NCI-H748 (cell line): ENCODE measurements around the gene LRIT1.
"Not testable (repeated sequence)": the region's sequence is repeated elsewhere in the genome, so short reads cannot be mapped to it uniquely, and the experiment has no call there.

Experiments used
- DNase-seq: peaks from one replicate; lab custom pipeline; 2025; ENCODE audit not compliant: unreplicated experiment; lab: John Stamatoyannopoulos, UW

Gene LRIT1, protein sequence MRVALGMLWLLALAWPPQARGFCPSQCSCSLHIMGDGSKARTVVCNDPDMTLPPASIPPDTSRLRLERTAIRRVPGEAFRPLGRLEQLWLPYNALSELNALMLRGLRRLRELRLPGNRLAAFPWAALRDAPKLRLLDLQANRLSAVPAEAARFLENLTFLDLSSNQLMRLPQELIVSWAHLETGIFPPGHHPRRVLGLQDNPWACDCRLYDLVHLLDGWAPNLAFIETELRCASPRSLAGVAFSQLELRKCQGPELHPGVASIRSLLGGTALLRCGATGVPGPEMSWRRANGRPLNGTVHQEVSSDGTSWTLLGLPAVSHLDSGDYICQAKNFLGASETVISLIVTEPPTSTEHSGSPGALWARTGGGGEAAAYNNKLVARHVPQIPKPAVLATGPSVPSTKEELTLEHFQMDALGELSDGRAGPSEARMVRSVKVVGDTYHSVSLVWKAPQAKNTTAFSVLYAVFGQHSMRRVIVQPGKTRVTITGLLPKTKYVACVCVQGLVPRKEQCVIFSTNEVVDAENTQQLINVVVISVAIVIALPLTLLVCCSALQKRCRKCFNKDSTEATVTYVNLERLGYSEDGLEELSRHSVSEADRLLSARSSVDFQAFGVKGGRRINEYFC

DNA sequence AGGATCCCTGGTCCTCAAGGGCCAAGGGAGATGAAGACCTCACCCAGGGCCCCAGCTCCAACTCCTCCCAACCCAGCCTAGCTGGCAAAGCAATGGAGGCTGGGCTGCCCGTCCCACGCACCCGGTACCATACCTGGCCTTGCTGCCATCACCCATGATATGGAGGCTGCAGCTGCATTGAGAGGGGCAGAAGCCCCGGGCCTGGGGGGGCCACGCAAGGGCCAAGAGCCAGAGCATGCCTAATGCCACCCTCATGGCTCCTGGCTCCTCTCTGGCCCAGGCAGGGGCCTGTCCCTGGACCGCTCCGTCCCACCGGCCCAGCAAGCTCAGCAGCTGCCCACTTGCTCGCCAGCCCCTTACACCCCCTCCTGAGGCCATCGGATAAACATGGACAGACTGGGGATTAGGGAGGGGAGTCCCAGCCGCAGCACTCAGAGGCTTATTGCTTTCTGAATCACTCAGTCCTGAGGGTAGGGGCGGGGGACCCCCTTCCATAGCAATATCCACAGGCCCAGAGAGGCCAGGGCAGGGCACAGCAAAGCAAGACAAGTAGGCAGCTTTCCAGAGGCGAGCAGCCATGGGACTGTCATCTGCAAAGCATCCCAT is at the start of gene LRIT1:
LRIT1 (minus strand) TSS at position 362 of the 606 bp plus-strand sequence; CDS start at position 255, 107 bp downstream.
- no peak for DNase-seq

DNA sequence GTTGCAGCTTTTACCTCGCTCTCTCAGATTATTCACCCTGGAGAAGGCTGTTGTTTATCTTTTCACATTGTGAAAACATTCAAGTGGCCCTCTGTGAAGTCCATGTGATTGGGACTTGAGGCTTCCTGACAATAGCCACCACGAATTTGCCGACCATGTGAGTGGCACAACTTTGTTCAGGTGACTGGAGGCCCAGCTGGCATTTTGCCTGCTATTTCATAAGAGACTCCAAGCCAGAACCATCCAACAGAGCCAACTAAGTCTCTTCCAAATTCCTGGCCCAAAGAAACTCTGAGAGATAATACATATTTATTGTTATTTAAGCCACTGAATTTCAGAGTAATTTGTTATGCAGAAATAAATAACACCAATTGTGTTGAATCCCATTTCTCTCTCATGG is 48.9 kb upstream of the LRIT1 start:
- DNase-seq, result no peak

- DNase-seq, result no peak
These were observed 48.3 kb upstream of the LRIT1 start for GRCh38 chr10:84289521-84290200.

GRCh38 chr10:84288151-84288550 is 46.8 kb upstream of the LRIT1 start:
- no peak for DNase-seq

GRCh38 chr10:84286695-84287094 is 45.3 kb upstream of the LRIT1 start:
- no peak for DNase-seq

- not testable (repeated sequence) for DNase-seq
These were observed 38.6 kb upstream of the LRIT1 start for GRCh38 chr10:84279876-84280475.

DNA sequence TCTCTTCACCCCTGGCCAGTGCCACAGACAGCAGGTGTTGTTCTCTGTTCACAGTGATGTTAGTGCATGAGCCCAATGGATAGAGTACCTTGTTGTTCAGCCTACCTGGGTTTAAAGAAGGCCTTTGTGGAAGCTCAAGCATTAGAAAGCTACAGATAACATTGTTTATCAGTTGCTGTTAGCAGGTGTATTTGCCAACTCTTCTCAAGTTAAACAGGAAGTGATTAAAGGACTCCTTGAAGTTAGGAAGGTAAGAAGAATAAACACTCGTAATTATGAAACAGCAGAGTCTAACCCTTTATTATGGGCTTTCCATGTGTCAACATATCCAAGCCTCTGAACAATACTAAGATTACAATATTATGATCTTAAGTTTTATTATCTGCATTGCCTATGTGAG is 29.4 kb upstream of the LRIT1 start:
- DNase-seq, result peak; percentile 96

DNA sequence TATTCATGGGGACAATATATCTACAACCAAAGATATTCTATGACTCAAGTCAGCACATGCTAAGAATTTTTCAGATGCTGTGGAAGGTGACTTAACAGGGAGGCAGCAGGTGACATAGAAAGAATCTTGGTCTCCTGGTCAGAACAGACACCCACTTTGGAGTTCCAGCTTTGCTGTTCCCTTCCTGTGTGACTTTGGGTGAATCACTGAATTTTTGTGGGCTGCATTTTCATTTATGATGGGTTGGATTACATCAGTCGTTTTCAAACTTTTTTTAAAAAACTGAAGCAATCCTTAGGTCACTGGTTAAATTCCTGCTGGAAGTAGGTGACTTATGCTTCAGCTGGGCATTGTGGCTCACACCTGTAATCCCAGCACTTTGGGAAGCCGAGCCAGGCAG is 28.4 kb upstream of the LRIT1 start:
- no peak for DNase-seq

GRCh38 chr10:84269162-84269561 is 27.8 kb upstream of the LRIT1 start:
- peak; percentile 14 for DNase-seq

GRCh38 chr10:84267503-84268126 is 26.3 kb upstream of the LRIT1 start:
- peak; percentile 95 for DNase-seq

- peak; percentile 95 for DNase-seq
These were observed 24.1 kb upstream of the LRIT1 start for GRCh38 chr10:84265418-84265817.

- peak; percentile 86 for DNase-seq
These were observed 23.3 kb upstream of the LRIT1 start for GRCh38 chr10:84264611-84265141.

GRCh38 chr10:84263716-84264115 is 22.4 kb upstream of the LRIT1 start:
- no peak for DNase-seq

DNA sequence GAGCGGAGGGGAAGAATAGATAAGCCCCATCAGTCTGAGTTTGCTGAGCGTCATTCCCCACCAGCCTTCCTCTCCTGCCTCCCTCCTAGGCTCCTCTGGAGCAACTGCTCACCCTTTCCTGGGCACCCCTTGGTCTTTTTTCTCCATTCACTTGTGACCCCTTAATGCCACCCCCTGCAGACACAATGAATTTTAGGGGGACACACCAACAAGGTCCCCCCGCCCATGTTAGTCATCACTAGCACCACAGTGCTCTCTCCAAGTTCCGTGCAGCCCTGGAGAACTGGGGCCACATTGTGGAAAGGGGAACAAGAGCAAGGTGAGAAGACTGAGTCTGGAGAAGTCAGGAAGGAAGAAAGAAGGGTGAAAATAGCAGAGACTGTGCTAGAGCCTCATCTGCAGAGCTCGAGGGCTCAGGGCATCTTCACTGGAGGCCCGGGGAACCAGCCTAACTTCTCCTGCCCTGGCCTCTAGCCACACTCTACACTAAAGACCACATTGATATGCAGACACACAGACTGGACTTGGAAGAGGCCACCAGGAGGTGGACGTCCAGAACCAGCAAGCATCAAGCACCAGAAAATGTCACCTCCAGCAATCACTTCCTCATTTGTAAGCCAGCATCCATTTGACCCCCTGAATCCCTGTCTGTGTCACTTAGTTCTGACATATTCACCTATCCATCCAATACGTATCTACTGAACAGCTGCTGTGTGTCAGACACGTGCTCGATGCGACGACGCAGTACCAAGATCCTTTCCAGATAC is 21.0 kb upstream of the LRIT1 start:
- no peak for DNase-seq

DNA sequence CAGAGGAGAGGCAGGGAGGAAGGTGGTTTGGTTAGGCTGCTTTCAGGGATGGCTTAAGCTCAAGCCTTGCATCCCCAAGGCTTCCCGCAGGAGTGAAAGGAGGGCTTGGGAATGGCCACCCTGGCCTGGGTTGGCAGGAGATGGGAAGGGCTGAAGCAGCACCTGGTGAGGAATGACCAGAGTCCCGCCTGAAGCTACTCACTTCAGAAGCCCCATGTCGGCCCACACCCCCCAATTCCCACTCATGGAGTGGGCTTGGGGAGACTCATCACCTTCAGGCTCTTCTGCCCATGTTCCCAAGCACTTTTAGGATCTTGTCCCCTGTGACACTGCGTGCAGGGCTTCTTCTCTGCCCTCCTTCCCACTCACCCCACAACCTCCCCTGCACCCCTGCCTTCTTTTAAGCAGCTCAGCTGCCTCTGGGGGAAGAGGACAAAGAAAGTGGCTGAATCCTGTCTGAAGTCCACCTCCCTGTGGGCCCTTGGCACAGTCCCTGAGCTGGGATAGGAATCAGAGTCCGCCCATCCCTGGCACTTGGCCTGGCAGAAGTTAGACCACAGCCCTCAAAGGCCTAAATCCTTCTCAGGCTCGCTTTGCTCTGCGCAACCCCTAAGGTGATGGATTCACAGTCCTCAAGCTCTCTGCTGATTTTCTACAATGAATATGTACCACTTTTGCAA is 20.0 kb upstream of the LRIT1 start:
- DNase-seq, result no peak

DNA sequence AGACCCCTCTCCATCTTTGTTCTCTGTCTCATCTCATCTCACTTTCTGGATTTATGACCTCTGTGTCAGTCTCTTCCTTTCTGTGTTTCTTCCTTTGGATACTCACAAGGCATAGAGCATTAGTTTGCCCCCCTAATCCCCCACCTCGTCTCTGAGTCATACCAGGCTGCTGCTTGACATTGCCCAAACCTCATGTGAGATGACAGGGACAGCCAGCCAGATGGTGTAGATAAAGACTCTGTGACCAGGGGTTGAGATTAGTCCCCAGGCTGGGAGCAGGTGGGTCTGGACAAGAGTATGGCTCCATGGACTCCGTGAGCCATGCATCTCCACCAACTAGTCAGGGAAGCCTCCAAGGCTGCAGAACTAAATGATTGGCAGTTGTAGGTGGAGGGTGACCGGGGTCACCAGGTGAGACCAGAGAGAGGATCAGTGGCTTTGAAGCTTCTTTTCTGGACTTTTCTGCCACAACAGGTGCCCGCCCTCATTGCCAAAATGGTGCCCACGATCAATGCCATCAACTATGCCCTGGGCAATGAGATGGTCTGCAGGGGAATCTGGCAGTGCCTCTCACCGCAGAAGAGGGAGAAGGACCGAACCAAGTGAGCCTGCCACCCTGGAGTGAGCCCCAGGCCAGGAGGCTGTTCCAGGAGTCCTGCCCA is 16.8 kb upstream of the LRIT1 start:
- no peak for DNase-seq

DNA sequence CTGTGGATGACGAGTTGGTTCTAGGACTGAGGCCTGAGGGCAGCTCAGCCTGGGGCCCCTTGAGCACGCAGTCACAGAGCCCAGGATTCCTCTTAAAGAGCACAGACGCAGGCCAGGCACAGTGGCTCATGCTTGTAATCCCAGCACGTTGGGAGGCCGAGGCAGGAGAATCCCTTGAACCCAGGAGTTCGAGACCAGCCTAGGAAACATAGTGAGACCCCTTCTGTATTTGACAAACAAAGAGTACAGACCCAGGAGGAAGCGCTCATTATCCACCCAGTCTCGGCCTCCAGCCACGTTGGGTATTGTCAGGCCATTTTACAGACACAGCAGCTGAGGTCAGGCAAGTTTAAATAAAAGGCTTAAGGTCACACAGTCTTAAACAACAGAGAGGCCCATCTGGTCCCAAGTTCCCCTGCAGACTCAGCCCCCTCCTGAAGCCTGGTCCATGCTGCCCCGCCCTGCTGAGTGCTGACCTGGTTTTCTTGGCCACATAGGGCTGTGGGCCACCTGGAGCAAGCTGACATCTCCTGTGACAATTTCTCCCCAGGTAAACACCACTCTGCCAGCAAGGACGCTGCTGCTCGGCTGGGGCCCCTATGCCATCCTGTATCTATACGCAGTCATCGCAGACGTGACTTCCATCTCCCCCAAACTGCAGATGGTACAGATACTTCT is 16.1 kb upstream of the LRIT1 start:
- DNase-seq, result no peak
